Astrocyte (in vitro differentiated cells and primary cell): ENCODE measurements around the gene SMARCA2.

ENCODE experiments used
- EZH2 ChIP-seq: IDR thresholded peaks from 2 replicates; pipeline ENCODE4 v1.6.1; 2012; ENCODE audit warnings: mild to moderate bottlenecking, low read length, inconsistent platforms; ENCODE audit not compliant: insufficient read depth
- TF ChIP-seq, protein P1 (sequence below): IDR thresholded peaks from 2 replicates; pipeline ENCODE4 v1.5.1; 2011; ENCODE audit warnings: low read depth, mild to moderate bottlenecking, inconsistent platforms, low read length, moderate library complexity; ENCODE audit not compliant: insufficient read depth

DNA sequence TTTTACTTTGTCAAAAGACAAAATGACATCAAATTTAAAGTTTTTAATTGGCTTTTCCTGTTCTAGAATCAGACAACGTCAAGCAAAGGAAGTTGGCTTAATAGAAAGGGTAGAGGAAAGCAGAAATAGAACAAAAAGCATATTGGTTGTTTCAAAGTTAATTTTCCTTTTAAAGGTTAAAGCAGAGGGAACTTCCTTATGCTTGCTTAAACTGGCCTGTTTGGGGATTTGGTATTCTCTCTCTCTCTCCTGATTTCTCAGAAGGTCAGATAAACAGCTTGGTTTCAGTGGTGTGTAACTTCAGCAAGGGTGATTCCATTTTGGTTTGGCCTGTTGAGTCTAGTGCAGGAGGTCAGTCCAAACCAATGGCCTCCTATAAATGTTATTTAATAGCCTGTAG lies 127.1 kb downstream of the SMARCA2 start:
- TF ChIP-seq, protein P1, sequence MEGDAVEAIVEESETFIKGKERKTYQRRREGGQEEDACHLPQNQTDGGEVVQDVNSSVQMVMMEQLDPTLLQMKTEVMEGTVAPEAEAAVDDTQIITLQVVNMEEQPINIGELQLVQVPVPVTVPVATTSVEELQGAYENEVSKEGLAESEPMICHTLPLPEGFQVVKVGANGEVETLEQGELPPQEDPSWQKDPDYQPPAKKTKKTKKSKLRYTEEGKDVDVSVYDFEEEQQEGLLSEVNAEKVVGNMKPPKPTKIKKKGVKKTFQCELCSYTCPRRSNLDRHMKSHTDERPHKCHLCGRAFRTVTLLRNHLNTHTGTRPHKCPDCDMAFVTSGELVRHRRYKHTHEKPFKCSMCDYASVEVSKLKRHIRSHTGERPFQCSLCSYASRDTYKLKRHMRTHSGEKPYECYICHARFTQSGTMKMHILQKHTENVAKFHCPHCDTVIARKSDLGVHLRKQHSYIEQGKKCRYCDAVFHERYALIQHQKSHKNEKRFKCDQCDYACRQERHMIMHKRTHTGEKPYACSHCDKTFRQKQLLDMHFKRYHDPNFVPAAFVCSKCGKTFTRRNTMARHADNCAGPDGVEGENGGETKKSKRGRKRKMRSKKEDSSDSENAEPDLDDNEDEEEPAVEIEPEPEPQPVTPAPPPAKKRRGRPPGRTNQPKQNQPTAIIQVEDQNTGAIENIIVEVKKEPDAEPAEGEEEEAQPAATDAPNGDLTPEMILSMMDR, result no peak
- no peak for TF ChIP-seq EZH2
